Measurements from ENCODE around the gene SDK2. TPM values are rescaled to one million over a fixed set of nuclear protein-coding genes. Genes with fewer than 3 reads are reported as not detected.

SDK2 gene
- total and polyA plus RNA-seq, 9 of the 15 experiments (the other 6 are each of a cell fraction or from before 2014, with no cell fraction given) = 0.04 TPM; not detected in 8

DNA sequence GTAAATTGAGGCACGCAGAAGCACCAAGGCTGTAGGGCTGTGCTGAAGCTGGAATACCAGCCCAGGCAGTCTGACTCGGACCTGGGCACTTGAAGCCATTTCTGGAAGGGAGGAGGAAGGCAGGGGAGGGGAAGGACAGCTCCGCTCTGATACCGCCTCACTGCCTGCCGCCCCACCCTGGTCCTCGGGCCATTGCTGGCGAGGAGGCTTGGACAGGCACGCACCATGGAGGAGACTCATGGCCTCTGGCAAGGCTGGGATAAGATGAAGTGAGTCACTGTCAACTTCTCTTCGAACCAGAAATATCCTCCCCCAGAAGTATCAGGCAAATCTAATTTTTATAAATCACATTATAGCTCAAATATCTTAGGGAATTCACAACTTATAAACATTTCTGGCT, 81.3 kb downstream of the SDK2 start:
- peaks cover 0 to 9% of the 10 kb centered on the region in 2 experiments; a peak in 2 of 5 replicates for H3K27me3 ChIP-seq (ENCODE audit: control insufficient read depth in 2 of 2, insufficient read depth in 2 of 2, low read length in 2 of 2)
- FAIRE-seq = no peak
- H4K20me1 ChIP-seq (replicated peaks; ENCODE audit: control insufficient read depth, insufficient read depth, low read length) = no peaks in the 10 kb centered on the region
- H3K9me3 ChIP-seq (replicated peaks; ENCODE audit: control insufficient read depth, insufficient read depth, low read depth, low read length) = no peaks in the 10 kb centered on the region
- H3K9me1 ChIP-seq (ENCODE audit: control insufficient read depth, insufficient read depth, low read length) = no peaks in the 10 kb centered on the region
- no TSS peak for BruUV-seq (replicated peaks)
- H3K79me2 ChIP-seq (ENCODE audit: control insufficient read depth, insufficient read depth, low read length) = no peaks in the 10 kb centered on the region
- H2AFZ ChIP-seq (ENCODE audit: low read depth, low read length) = no peak overlapping the region
- H3K4me2 ChIP-seq (ENCODE audit: insufficient read depth, low read length) = no peak overlapping the region
- intact Hi-C loops (cut with micrococcal nuclease) = no loop called here
- WGBS (ENCODE audit: insufficient coverage, low coverage, missing lambda C conversion rate) = 0% methylated on average over 9 of the region's 9 CpGs
- ATAC-seq = no peak
- H3K27ac ChIP-seq (ENCODE audit: extremely low read depth, low read depth, low read length) = no peak overlapping the region
- in situ Hi-C loops (cut with MboI) = no loop called here
- no peaks in the 10 kb centered on the region for H3K36me3 ChIP-seq (ENCODE audit: control insufficient read depth, insufficient read depth, low read length)
- no peak overlapping the region for H3K4me3 ChIP-seq
- no peaks in the 10 kb centered on the region; a peak in 1 of 5 replicates for H3K4me1 ChIP-seq (replicated peaks in 1 of 2; ENCODE audit: control insufficient read depth in 2 of 2, insufficient read depth in 2 of 2, low read length in 2 of 2)
- ChIA-PET POLR2A (no interaction called here), CTCF (ENCODE audit: low intra/inter-chr PET ratio) (no interaction called here)
- no peak for DNase-seq (ENCODE audit: extremely low read depth in 1 of 4, low spot score in 3 of 4)
- H3K9ac ChIP-seq (ENCODE audit: insufficient read depth in 1 of 2, low read depth in 2 of 2, low read length in 2 of 2) = no peak overlapping the region; a peak in 1 of 4 replicates
- TF ChIP-seq MYNN (IDR thresholded peaks at IDR 0.05) (no peak), MYNN (CRISPR knock-in tag; IDR thresholded peaks at IDR 0.05) (no peak), COPS2 (conservative IDR thresholded peaks at IDR 0.05) (no peak), ETV6 (IDR thresholded peaks at IDR 0.05; ENCODE audit: borderline replicate concordance in 1 of 2, low read depth in 2 of 2, low read length in 1 of 2) (no peak), ETV6 (CRISPR knock-in tag; IDR thresholded peaks at IDR 0.05; ENCODE audit: borderline replicate concordance) (no peak), IFI16 (CRISPR knock-in tag; IDR thresholded peaks at IDR 0.05) (no peak), ZNF165 (CRISPR knock-in tag; IDR thresholded peaks at IDR 0.05; ENCODE audit: borderline replicate concordance) (no peak), FOXM1 (IDR thresholded peaks at IDR 0.05; ENCODE audit: low read depth) (no peak), FOXM1 (CRISPR knock-in tag; IDR thresholded peaks at IDR 0.05; ENCODE audit: low read depth) (no peak), YY1 (IDR thresholded peaks at IDR 0.05; ENCODE audit: borderline replicate concordance in 1 of 3, control insufficient read depth in 1 of 3, extremely low read depth in 1 of 3, insufficient read depth in 3 of 3, insufficient read length in 1 of 3, insufficient replicate concordance in 2 of 3, low read depth in 1 of 3, low read length in 2 of 3) (no peak), CREBBP (IDR thresholded peaks at IDR 0.05; ENCODE audit: low read depth, low read length) (no peak), SMARCC2 (IDR thresholded peaks at IDR 0.05; ENCODE audit: low read depth) (no peak), CBX3 (IDR thresholded peaks at IDR 0.05; ENCODE audit: borderline replicate concordance in 1 of 2, low read length in 2 of 2) (no peak), NFRKB (IDR thresholded peaks at IDR 0.05; ENCODE audit: low read depth) (no peak), BMI1 (IDR thresholded peaks at IDR 0.05; ENCODE audit: low read length) (no peak)
- TF ChIP-seq, protein P1, sequence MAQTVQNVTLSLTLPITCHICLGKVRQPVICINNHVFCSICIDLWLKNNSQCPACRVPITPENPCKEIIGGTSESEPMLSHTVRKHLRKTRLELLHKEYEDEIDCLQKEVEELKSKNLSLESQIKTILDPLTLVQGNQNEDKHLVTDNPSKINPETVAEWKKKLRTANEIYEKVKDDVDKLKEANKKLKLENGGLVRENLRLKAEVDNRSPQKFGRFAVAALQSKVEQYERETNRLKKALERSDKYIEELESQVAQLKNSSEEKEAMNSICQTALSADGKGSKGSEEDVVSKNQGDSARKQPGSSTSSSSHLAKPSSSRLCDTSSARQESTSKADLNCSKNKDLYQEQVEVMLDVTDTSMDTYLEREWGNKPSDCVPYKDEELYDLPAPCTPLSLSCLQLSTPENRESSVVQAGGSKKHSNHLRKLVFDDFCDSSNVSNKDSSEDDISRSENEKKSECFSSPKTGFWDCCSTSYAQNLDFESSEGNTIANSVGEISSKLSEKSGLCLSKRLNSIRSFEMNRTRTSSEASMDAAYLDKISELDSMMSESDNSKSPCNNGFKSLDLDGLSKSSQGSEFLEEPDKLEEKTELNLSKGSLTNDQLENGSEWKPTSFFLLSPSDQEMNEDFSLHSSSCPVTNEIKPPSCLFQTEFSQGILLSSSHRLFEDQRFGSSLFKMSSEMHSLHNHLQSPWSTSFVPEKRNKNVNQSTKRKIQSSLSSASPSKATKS (CRISPR knock-in tag; IDR thresholded peaks at IDR 0.05) = no peak
- TF ChIP-seq, protein P2, sequence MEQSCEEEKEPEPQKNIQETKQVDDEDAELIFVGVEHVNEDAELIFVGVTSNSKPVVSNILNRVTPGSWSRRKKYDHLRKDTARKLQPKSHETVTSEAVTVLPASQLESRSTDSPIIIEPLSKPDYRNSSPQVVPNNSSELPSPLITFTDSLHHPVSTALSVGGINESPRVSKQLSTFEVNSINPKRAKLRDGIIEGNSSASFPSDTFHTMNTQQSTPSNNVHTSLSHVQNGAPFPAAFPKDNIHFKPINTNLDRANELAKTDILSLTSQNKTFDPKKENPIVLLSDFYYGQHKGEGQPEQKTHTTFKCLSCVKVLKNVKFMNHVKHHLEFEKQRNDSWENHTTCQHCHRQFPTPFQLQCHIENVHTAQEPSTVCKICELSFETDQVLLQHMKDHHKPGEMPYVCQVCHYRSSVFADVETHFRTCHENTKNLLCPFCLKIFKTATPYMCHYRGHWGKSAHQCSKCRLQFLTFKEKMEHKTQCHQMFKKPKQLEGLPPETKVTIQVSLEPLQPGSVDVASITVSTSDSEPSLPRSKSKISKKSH (CRISPR knock-in tag; IDR thresholded peaks at IDR 0.05) = no peak
- TF ChIP-seq, protein P3, sequence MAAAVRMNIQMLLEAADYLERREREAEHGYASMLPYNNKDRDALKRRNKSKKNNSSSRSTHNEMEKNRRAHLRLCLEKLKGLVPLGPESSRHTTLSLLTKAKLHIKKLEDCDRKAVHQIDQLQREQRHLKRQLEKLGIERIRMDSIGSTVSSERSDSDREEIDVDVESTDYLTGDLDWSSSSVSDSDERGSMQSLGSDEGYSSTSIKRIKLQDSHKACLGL (CRISPR knock-in tag; IDR thresholded peaks at IDR 0.05; ENCODE audit: borderline replicate concordance, poor library complexity, severe bottlenecking) = no peak

Data from K562 (cell line).